ENCODE data around the gene PLXNA3. TPM values are rescaled to one million over a fixed set of nuclear protein-coding genes. Genes with fewer than 3 reads are reported as not detected.

The PLXNA3 gene
- total RNA-seq, 1 donor from 2014 or later: 4.3 TPM

DNA sequence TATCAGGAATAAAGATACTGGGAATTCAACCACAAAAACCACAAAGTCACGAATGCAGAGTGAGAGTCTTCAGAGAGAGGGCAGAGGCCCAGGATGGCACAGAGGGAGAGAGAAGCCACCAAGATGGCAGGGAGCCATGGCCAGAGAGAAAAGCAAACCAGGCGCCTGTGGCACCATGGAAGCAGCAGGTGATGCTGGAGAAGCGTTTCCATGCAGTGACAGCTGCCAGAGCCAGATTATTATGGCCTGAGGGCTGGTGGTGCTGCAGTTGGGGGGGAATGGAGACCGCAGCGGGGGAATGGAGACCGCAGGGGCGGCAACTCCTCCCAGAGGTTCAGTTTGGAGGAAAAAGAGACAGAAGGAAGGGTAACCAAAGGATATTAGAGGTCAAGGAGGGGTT lies 40.9 kb upstream of the PLXNA3 start:
- no peak overlapping the region for H3K4me3 ChIP-seq
- H4K20me1 ChIP-seq (ENCODE audit: low read depth): no peaks in the 10 kb centered on the region
- H3F3A ChIP-seq (ENCODE audit: low read depth): no peaks in the 10 kb centered on the region
- H3K9ac ChIP-seq: no peak overlapping the region
- no peak overlapping the region for H3K27ac ChIP-seq
- no peaks in the 10 kb centered on the region for H3K36me3 ChIP-seq
- H3K4me1 Mint-ChIP-seq: no peaks in the 10 kb centered on the region
- no peak overlapping the region for H2AFZ ChIP-seq (replicated peaks)
- H3K9me3 Mint-ChIP-seq: peaks cover 26% of the 10 kb centered on the region
- DNase-seq (ENCODE audit: low spot score): no peak
- peaks cover 15% of the 10 kb centered on the region for H3K27me3 Mint-ChIP-seq (ENCODE audit: insufficient read depth, low read depth)
- no peaks in the 10 kb centered on the region for H3K9me3 ChIP-seq (ENCODE audit: low read depth)
- peaks cover 7% of the 10 kb centered on the region for H3K36me3 Mint-ChIP-seq
- H3K27ac Mint-ChIP-seq: no peak overlapping the region
- TF ChIP-seq EZH2 (IDR thresholded peaks at IDR 0.05) (no peak), EZH2phosphoT487 (IDR thresholded peaks at IDR 0.05) (no peak)
- TF ChIP-seq, protein P1, sequence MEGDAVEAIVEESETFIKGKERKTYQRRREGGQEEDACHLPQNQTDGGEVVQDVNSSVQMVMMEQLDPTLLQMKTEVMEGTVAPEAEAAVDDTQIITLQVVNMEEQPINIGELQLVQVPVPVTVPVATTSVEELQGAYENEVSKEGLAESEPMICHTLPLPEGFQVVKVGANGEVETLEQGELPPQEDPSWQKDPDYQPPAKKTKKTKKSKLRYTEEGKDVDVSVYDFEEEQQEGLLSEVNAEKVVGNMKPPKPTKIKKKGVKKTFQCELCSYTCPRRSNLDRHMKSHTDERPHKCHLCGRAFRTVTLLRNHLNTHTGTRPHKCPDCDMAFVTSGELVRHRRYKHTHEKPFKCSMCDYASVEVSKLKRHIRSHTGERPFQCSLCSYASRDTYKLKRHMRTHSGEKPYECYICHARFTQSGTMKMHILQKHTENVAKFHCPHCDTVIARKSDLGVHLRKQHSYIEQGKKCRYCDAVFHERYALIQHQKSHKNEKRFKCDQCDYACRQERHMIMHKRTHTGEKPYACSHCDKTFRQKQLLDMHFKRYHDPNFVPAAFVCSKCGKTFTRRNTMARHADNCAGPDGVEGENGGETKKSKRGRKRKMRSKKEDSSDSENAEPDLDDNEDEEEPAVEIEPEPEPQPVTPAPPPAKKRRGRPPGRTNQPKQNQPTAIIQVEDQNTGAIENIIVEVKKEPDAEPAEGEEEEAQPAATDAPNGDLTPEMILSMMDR (IDR thresholded peaks at IDR 0.05): no peak
- no peak overlapping the region for H3K4me3 Mint-ChIP-seq
- H3K27me3 ChIP-seq: no peaks in the 10 kb centered on the region
- H3K79me2 ChIP-seq (ENCODE audit: low read depth): peaks cover 3% of the 10 kb centered on the region
- H3K4me2 ChIP-seq: no peak overlapping the region
- H3K4me1 ChIP-seq: no peaks in the 10 kb centered on the region

- Mint-ChIP-seq H3K36me3 (peaks cover 4% of the 10 kb centered on the region), H3K27ac (no peak overlapping the region), H3K9me3 (peaks cover 23% of the 10 kb centered on the region), H3K4me3 (no peak overlapping the region), H3K4me1 (no peaks in the 10 kb centered on the region), H3K27me3 (ENCODE audit: insufficient read depth, low read depth) (peaks cover 15% of the 10 kb centered on the region)
- no peak overlapping the region for H2AFZ ChIP-seq (replicated peaks)
- H3K4me2 ChIP-seq: no peak overlapping the region
- no peaks in the 10 kb centered on the region for H3K27me3 ChIP-seq
- no peak for TF ChIP-seq EZH2phosphoT487 (IDR thresholded peaks at IDR 0.05)
- TF ChIP-seq, protein P1 (IDR thresholded peaks at IDR 0.05): no peak
- TF ChIP-seq EZH2 (IDR thresholded peaks at IDR 0.05): no peak
- no peaks in the 10 kb centered on the region for H4K20me1 ChIP-seq (ENCODE audit: low read depth)
- no peak overlapping the region for H3K27ac ChIP-seq
- DNase-seq (ENCODE audit: low spot score): no peak
- no peaks in the 10 kb centered on the region for H3K36me3 ChIP-seq
- H3K79me2 ChIP-seq (ENCODE audit: low read depth): no peaks in the 10 kb centered on the region
- no peak overlapping the region for H3K4me3 ChIP-seq
- H3F3A ChIP-seq (ENCODE audit: low read depth): no peaks in the 10 kb centered on the region
- no peaks in the 10 kb centered on the region for H3K4me1 ChIP-seq
- H3K9me3 ChIP-seq (ENCODE audit: low read depth): no peaks in the 10 kb centered on the region
- H3K9ac ChIP-seq: no peak overlapping the region
These were observed 38.9 kb upstream of the PLXNA3 start for GRCh38 chrX:154419189-154419588.

DNA sequence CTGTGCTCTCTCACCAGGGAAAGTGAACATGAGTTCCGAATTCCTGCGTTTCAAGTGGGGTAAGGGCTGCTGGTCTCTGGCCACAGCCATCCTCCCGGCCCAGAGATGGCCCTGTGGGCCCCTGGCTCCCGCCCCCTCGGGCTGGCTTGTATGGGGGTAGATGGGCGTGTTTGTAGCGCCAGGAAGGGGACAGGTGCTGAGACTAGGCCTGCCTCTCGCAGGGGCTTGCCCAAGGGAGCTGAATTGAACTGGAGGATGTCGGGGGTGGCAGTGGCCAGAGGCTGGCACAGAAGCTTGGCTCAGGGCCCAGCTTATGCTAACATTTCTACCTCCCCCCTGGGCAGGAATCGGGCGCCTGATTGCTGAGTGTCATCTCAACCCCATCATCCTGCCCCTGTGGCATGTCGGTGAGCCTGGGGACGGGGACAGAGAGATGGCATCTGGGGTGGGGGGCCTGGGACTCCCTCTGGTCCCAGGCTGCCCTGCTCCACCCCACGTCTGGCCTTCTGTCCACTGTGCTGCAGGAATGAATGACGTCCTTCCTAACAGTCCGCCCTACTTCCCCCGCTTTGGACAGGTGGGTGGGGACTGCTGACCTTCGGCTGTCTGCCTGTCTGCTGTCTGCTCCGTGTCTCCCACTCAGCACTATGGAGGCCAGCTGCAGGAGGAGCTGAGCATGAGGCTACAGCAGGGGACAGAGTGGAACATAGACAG lies 38.2 kb upstream of the PLXNA3 start:
- H3K4me1 ChIP-seq: no peaks in the 10 kb centered on the region
- H3F3A ChIP-seq (ENCODE audit: low read depth): no peaks in the 10 kb centered on the region
- Mint-ChIP-seq H3K9me3 (peaks cover 26% of the 10 kb centered on the region), H3K27ac (no peak overlapping the region), H3K4me3 (no peak overlapping the region), H3K4me1 (peaks cover 3% of the 10 kb centered on the region), H3K36me3 (peaks cover 4% of the 10 kb centered on the region), H3K27me3 (ENCODE audit: insufficient read depth, low read depth) (peaks cover 15% of the 10 kb centered on the region)
- no peaks in the 10 kb centered on the region for H3K9me3 ChIP-seq (ENCODE audit: low read depth)
- H4K20me1 ChIP-seq (ENCODE audit: low read depth): no peaks in the 10 kb centered on the region
- no peaks in the 10 kb centered on the region for H3K36me3 ChIP-seq
- TF ChIP-seq EZH2 (IDR thresholded peaks at IDR 0.05) (no peak), EZH2phosphoT487 (IDR thresholded peaks at IDR 0.05) (no peak)
- TF ChIP-seq, protein P1 (IDR thresholded peaks at IDR 0.05): no peak
- H3K27ac ChIP-seq: no peak overlapping the region
- H3K79me2 ChIP-seq (ENCODE audit: low read depth): no peaks in the 10 kb centered on the region
- no peak for DNase-seq (ENCODE audit: low spot score)
- no peaks in the 10 kb centered on the region for H3K27me3 ChIP-seq
- no peak overlapping the region for H2AFZ ChIP-seq (replicated peaks)
- no peak overlapping the region for H3K4me3 ChIP-seq
- H3K9ac ChIP-seq: no peak overlapping the region
- H3K4me2 ChIP-seq: no peak overlapping the region

Data from neural progenitor cell (in vitro differentiated cells).